HG03439 (cell line): Measurements from ENCODE around the gene PDE4D.
A peak's percentile ranks its signal among the peaks of the same experiment; 100 is the strongest.
"Not testable (repeated sequence)": the region's sequence is repeated elsewhere in the genome, so short reads cannot be mapped to it uniquely, and the experiment has no call there.

Experiments
- ATAC-seq: cut with Tn5 transposase; IDR thresholded peaks from one replicate; pipeline ENCODE4 v1.9.1; 2021; ENCODE audit warnings: mild to moderate bottlenecking, moderate library complexity; ENCODE audit not compliant: unreplicated experiment

The PDE4D gene

DNA sequence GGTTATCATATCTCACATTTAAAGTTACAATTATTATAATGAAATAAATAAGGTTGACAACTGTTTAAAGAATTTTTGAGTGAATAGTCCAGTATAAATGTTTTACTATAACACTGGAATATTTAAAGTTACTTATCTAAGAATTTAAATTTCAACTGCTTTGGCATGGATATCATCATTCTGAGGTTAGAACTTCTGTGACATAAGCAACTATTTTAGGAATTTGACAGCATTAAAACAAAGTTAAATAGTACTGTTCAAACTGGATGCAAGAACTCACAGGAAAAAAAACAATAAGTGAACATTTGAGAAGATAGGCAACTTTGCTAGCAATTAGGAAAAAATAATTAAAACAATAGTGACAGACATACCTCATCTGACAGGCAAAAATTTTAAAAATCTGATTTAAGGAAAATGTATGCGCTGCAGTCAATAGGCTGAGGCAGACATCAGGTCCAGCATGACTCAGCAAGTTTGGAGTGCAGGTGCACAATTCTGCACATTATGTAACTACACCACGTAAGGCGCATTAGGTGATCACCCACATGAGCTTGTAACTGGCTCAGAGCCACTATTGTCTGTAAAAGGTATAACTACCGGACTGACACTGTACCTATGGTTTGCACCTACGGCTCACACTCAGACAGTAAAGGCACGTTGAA is 180.6 kb downstream of the PDE4D start:
- ATAC-seq, result no peak

DNA sequence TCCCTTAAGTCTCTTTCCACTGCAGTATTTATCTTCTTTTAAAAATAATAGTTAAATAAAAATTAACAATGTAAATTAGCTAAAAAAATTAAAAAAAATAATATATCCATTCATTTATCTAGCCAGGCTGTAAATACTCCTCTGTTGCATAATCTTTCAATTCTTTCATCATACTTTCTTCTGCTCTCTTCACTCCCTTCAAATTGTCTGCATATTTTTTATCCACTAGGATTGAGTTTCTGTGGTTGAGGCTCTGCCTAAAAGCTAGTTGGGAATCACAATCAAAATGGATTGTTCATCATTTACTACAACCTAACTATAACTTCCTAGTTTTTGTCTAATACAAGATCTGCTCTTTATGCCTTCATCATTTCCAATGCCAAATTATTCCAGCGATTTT is 182.2 kb downstream of the PDE4D start:
- ATAC-seq, result no peak

DNA sequence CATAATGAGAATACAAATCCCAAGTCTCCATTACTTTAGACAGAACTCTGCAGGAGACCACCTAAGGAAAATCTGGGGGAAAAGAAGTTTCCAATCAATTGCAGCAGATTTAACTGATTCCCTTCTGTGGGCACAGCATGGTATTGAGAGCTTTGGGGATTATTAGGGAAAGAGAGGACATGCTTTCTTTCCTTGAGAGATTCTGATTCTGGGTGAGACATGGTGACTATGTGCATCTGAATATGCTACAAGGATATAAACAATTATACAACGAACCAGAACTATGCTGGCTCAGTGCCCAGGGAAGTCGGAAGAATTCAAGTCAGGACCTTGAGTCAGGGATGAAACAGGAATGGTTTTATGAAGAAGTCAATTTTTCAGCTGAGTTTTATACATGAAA is 183.7 kb downstream of the PDE4D start:
- no peak for ATAC-seq

GRCh38 chr5:59709346-59709821 is 184.1 kb downstream of the PDE4D start:
- no peak for ATAC-seq

DNA sequence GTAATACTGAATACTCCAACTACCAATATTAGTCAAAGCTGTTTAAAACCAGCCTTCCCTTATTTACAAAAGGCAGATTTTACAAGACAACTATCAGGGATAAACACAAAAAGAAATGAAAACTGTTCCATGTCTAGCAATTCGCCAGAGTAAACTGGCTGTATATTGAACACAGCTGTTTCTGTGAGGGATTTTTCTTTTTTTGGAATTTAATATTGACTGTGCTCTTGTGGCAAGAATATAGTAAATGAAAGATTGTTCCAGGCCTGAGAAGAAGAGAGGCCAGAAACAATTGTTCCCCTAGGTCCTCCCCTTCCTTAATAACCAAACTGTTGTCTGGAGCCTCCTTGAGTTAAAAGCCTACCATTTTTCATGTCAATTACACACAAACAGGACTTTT is 188.6 kb downstream of the PDE4D start:
- ATAC-seq, result no peak

- ATAC-seq, result no peak
These were observed 189.7 kb downstream of the PDE4D start for GRCh38 chr5:59703789-59704188.

GRCh38 chr5:59698207-59699178 is 195.0 kb downstream of the PDE4D start:
- no peak for ATAC-seq

DNA sequence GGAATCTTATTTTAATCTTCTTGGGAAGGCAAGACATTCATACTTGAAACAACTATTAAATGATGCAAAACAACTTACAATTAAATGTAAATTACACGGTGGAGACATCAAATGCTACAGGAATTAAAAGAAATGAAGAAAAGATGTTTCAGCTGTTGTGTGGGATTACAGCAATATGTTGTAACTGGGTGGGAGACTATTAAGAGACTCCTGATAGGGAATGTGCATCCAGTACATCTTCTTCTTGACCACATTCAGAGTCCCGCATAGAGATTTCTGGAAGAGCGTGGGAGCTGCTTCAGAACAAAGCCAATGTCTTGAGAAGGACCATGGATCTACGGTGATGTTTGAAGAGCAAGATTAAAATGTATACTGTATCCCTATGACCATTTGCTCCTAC is 199.1 kb downstream of the PDE4D start:
- ATAC-seq, result no peak

GRCh38 chr5:59693492-59694309 is 199.8 kb downstream of the PDE4D start:
- ATAC-seq, result no peak

DNA sequence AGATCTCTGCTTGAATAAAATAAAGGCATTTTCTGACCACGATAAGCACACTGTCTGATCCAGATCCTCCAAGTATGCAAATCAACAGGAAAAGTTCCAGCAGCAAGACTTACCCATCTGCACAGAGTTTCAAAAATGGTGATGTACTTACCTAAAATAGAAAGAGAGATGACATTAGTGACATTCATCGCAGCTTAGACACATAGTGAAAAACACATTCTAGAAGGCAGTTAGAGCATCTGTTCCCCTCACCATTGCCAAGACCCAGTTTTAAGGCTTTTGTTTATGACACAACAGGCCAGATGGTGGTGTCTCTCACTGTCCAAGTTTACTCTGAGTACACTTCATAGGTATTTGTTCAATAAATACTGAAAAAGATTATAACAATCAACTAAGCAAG is 207.7 kb downstream of the PDE4D start:
- peak; percentile 56 for ATAC-seq

- ATAC-seq, result no peak
These were observed 208.4 kb downstream of the PDE4D start for GRCh38 chr5:59685191-59685530.

DNA sequence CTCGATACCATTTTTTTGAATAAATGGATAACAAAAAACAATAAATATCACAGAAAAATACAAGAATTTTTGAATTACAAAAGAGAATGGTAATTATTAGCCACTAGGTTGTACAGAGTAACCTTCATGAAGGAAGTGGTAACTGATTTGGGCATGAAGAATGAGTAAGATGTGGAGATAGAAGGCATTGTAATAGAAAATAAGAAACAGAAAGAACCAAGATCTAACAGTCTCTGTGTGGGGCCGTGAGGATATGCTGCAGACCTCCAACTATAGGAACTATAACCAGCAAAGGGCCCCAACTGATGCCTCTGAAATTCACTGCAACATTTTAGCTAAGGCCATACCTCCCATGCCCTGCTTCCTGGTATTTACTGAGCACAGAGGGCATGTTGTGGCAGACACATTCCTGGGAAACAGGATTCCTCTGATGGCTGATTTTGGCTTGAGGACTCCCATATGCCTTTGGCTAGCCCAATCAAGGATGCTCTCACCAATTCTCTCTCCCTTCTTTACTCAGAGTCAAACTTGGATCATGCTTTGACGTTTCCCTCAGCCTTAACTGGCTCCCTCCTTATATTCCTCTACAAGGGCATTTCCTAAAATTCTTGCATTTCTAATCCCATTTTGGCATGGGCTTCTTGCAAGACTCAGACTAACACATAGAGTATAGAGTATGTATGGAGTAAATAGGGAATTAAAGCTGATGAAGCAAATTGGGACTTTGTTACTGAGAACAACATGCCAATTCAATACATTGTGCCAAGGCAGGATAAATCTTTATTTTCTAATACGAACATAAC is 208.9 kb downstream of the PDE4D start:
- no peak for ATAC-seq

- no peak for ATAC-seq
These were observed 210.2 kb downstream of the PDE4D start for GRCh38 chr5:59683311-59683710.

- ATAC-seq, result no peak
These were observed 211.0 kb downstream of the PDE4D start for GRCh38 chr5:59682542-59682941.

DNA sequence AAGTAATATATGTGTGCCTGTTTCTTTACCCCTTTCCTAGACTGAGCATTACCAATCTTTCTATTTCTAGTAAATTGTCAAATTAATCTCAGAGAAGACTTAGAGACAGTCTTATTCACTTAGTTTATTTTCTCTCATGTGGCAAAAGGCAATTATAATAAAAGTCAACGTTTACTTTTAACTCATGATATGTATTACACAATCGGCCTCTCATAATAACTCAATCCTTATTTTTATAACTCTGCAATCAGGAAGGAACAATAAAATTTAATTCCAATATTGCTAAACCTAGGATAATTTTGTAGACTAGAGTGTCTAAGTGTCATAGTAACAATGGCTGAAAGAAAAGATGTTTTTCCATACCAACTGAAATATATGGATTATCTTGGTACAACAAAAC is 214.6 kb downstream of the PDE4D start:
- ATAC-seq, result no peak

- no peak for ATAC-seq
These were observed 218.8 kb downstream of the PDE4D start for GRCh38 chr5:59674763-59675162.

DNA sequence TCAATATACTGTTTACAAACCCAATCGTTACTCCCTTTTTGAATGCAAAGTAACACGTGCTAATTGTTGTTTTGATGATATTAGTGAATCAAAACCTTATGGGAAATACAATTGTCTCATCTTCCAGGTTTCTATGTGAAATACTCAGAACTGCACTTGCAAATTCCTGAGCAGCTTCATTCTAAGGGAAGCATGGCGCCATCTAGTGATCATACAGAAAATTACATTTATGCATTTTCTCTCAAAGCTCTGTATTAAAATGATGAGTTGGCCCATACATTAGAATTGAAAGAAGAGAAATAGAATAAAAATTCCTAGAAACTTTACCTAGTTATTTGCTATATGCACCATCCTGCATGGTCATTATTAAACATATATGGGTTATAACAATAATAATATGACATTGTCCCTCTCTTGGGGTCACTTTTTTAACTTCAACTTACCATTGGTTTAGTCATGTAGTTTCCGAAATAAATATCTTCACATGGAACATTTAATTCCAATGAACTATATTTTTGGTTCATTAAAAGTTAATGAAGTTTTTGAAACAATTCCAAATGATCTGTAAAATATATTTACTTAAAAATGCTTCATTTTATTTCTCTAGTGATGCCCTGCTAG is 220.0 kb downstream of the PDE4D start:
- peak; percentile 64 for ATAC-seq

GRCh38 chr5:59666440-59667068 is 227.0 kb downstream of the PDE4D start:
- ATAC-seq, result no peak

GRCh38 chr5:59665832-59666203 is 227.7 kb downstream of the PDE4D start:
- not testable (repeated sequence) for ATAC-seq
